Thyroid gland (tissue), 4 donors: ENCODE data around the gene TNNC2. TPM values are rescaled to one million over a fixed set of nuclear protein-coding genes. Genes with fewer than 3 reads are reported as not detected.
A peak's percentile ranks its signal among the peaks of the same experiment; 100 is the strongest.

ENCODE experiments used
- DNase-seq, 2 donors: peaks; one replicate each; pipeline ENCODE4 v3.0.0-alpha.2; 2019
- H3K27ac ChIP-seq, 3 donors: fragments of 200-600 bp; sonication (generic); 1 replicate in 2 of 3; 2 replicates in 1 of 3; pipeline ENCODE4 v1.5.1; 2016 to 2019; ENCODE audit warnings: mild to moderate bottlenecking in 1 of 3, moderate library complexity in 1 of 3
- H3K27me3 ChIP-seq: fragments of 200-600 bp; sonication (generic); one replicate; pipeline ENCODE4 v1.5.1; 2019
- H3K36me3 ChIP-seq, 2 donors: fragments of 200-600 bp; sonication (generic); one replicate each; pipeline ENCODE4 v1.5.1; 2016 to 2019
- H3K4me1 ChIP-seq, 2 donors: fragments of 200-600 bp; sonication (generic); one replicate each; pipeline ENCODE4 v1.5.1; 2017 to 2019
- H3K4me3 ChIP-seq, 3 donors: fragments of 200-600 bp; sonication (generic); replicated peaks in 1 of 3; 1 replicate in 2 of 3; 2 replicates in 1 of 3; pipeline ENCODE4 v1.5.1; 2016; ENCODE audit warnings: mild to moderate bottlenecking in 1 of 3
- H3K9me3 ChIP-seq: fragments of 200-600 bp; sonication (generic); one replicate; pipeline ENCODE4 v1.5.1; 2017
- POLR2A ChIP-seq, 2 donors: fragments of 450-650 bp; IDR thresholded peaks; one replicate each; pipeline ENCODE4 v1.6.1; 2017; ENCODE audit warnings: antibody characterized with exemption in 2 of 2, mild to moderate bottlenecking in 2 of 2, moderate library complexity in 1 of 2
- WGBS, 2 donors: methylation state at CpG; one replicate each; pipeline ENCODE4 v1.1.5; 2017; 5-methylcytosine and 5-hydroxymethylcytosine counted together
- intact Hi-C: fragments of 100-400 bp; cut with DNase I; formaldehyde crosslinking; loops from one replicate; pipeline ENCODE4 v1.15.1; 2023
- total RNA-seq, 4 donors: library from RNA; depleted of rRNA; stranded (reverse); fragments of >200 nt; gene quantifications; one replicate each; pipeline ENCODE4 v1.2.3, GENCODE V29; 2016
- TF ChIP-seq, protein P1 (sequence below), 6 experiments: fragments of 200-600 bp in 3 of 6; fragments of 450-650 bp in 3 of 6; sonication (generic) in 3 of 6; IDR thresholded peaks; one replicate each; pipeline ENCODE4 v1.5.1; 2016 to 2019; ENCODE audit warnings: antibody characterized with exemption in 6 of 6, mild to moderate bottlenecking in 2 of 6, inconsistent platforms in 1 of 6, moderate library complexity in 1 of 6

Gene TNNC2
- total RNA-seq, 4 donors from 2014 or later = 1.4 TPM; not detected in 3

GRCh38 chr20:45813489-45813888, 13.6 kb downstream of the TNNC2 start:
- DNase-seq = no peak
- H3K27me3 ChIP-seq = no peaks in the 10 kb centered on the region
- H3K4me3 ChIP-seq = no peak overlapping the region
- no peak for TF ChIP-seq POLR2A (IDR thresholded peaks at IDR 0.05)
- TF ChIP-seq, protein P1, sequence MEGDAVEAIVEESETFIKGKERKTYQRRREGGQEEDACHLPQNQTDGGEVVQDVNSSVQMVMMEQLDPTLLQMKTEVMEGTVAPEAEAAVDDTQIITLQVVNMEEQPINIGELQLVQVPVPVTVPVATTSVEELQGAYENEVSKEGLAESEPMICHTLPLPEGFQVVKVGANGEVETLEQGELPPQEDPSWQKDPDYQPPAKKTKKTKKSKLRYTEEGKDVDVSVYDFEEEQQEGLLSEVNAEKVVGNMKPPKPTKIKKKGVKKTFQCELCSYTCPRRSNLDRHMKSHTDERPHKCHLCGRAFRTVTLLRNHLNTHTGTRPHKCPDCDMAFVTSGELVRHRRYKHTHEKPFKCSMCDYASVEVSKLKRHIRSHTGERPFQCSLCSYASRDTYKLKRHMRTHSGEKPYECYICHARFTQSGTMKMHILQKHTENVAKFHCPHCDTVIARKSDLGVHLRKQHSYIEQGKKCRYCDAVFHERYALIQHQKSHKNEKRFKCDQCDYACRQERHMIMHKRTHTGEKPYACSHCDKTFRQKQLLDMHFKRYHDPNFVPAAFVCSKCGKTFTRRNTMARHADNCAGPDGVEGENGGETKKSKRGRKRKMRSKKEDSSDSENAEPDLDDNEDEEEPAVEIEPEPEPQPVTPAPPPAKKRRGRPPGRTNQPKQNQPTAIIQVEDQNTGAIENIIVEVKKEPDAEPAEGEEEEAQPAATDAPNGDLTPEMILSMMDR (IDR thresholded peaks at IDR 0.05) = no peak
- WGBS, 2 donors = 58 to 64% methylated on average over 7 of the region's 7 CpGs
- H3K36me3 ChIP-seq = peaks cover 18 to 26% of the 10 kb centered on the region in 2 donors
- intact Hi-C loops = loop anchor here (10.0 kb wide), 1 partner anchor 121 kb away; the partner anchor contains the start of gene PCIF1
- no peak overlapping the region for H3K27ac ChIP-seq
- peaks cover 4 to 5% of the 10 kb centered on the region in 2 donors for H3K4me1 ChIP-seq
- H3K9me3 ChIP-seq = no peaks in the 10 kb centered on the region

- H3K27ac ChIP-seq = no peak overlapping the region
- intact Hi-C loops = loop anchor here (10.0 kb wide), 1 partner anchor 122 kb away; the partner anchor contains the start of gene PCIF1
Measured at GRCh38 chr20:45813006-45813340, 14.1 kb downstream of the TNNC2 start.

DNA sequence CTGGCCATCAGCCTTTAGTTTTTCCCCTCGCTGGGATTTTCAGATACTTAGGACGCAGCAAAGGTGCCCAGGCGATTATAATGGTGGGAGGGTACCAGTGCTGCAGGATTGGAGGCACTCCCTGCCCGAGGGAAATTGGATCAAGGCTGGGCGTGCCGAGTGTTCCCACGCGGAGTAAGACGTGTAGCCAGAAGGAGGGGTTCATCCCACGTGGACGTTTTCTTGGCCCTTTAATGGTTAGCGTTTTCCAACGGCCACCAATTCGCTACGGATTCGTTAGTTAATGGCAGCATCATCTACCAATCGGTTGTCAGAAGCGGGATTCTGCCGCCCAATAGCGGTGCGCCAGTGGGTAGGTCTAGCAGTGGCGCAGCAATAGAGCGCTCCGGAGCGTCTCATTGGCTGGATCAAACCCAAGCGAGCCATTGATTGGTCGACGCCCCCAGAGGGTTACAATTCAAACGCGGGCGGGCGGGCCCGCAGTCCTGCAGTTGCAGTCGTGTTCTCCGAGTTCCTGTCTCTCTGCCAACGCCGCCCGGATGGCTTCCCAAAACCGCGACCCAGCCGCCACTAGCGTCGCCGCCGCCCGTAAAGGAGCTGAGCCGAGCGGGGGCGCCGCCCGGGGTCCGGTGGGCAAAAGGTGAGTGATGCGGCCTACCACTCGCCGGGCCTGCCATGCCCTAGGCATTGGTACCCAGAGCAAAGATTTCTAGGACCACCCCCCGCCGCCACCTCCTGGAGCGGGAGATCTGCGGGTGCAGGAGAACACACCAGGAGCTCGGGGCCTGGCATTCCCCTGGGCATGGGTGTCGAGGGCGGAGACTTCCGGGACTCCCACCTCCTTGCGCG, 14.7 kb downstream of the TNNC2 start, which contains the start of gene UBE2C:
TSS of gene UBE2C (plus strand) at position 488 of the 849 bp plus-strand sequence. CDS start at position 540, 52 bp downstream.
- intact Hi-C loops = loop anchor here (10.0 kb wide), 1 partner anchor 122 kb away; the partner anchor contains the start of gene PCIF1
- no peaks in the 10 kb centered on the region for H3K27me3 ChIP-seq
- 1% methylated on average over 48 to 53 of the region's 65 CpGs for WGBS, 2 donors
- DNase-seq = peak; percentile 98
- peaks cover 4 to 5% of the 10 kb centered on the region in 2 donors for H3K4me1 ChIP-seq
- no peak for TF ChIP-seq POLR2A (IDR thresholded peaks at IDR 0.05)
- TF ChIP-seq, protein P1 (IDR thresholded peaks at IDR 0.05) = no peak
- no peak within 1 kb of the TSS for H3K27ac ChIP-seq
- H3K4me3 ChIP-seq = peak within 1 kb of the TSS in 2 of 3 donors; percentile 37 to 38
- no peaks in the 10 kb centered on the region for H3K9me3 ChIP-seq
- peaks cover 27 to 37% of the 10 kb centered on the region in 2 donors for H3K36me3 ChIP-seq

More at GRCh38 chr20:45813006-45813340, 14.1 kb downstream of the TNNC2 start:
- Histone ChIP-seq H3K4me1 (peaks cover 4 to 5% of the 10 kb centered on the region in 2 donors), H3K36me3 (peaks cover 23 to 31% of the 10 kb centered on the region in 2 donors), H3K27me3 (no peaks in the 10 kb centered on the region), H3K9me3 (no peaks in the 10 kb centered on the region), H3K4me3 (peak overlapping the region in 1 of 3 donors; percentile 37)
- TF ChIP-seq, protein P1 (IDR thresholded peaks at IDR 0.05) = no peak
- TF ChIP-seq POLR2A (IDR thresholded peaks at IDR 0.05) = no peak
- WGBS, 2 donors = 4 to 5% methylated on average over 9 to 10 of the region's 11 CpGs
- no peak for DNase-seq

GRCh38 chr20:45810191-45810970, 16.7 kb downstream of the TNNC2 start:
- Histone ChIP-seq H3K4me3 (no peak overlapping the region), H3K9me3 (no peaks in the 10 kb centered on the region), H3K27me3 (no peaks in the 10 kb centered on the region), H3K27ac (no peak overlapping the region), H3K4me1 (peaks cover 4 to 5% of the 10 kb centered on the region in 2 donors), H3K36me3 (peaks cover 43 to 45% of the 10 kb centered on the region in 2 donors)
- TF ChIP-seq, protein P1 (IDR thresholded peaks at IDR 0.05) = no peak
- no peak for TF ChIP-seq POLR2A (IDR thresholded peaks at IDR 0.05)
- DNase-seq = no peak
- 92 to 93% methylated on average over 8 of the region's 8 CpGs for WGBS, 2 donors
- intact Hi-C loops = loop anchor here (10.0 kb wide), 1 partner anchor 124 kb away; the partner anchor contains the start of gene PCIF1
